Vagina (tissue), 2 donors: ENCODE results near the gene DNAH2.

ENCODE experiments used
- CTCF ChIP-seq, 3 experiments: fragments of 450-650 bp in 2 of 3; fragments of 200-600 bp in 1 of 3; sonication (generic) in 1 of 3; IDR thresholded peaks; one replicate each; pipeline ENCODE4 v1.5.1; 2017 to 2019; ENCODE audit warnings: antibody characterized with exemption in 3 of 3, mild to moderate bottlenecking in 2 of 3, moderate library complexity in 2 of 3
- POLR2A ChIP-seq, 2 donors: fragments of 450-650 bp; IDR thresholded peaks; one replicate each; pipeline ENCODE4 v1.6.1; 2017; ENCODE audit warnings: antibody characterized with exemption in 2 of 2, mild to moderate bottlenecking in 2 of 2, moderate library complexity in 2 of 2

GRCh38 chr17:7782240-7782639 lies 64.7 kb downstream of the DNAH2 start:
- TF ChIP-seq CTCF (IDR thresholded peaks at IDR 0.05) (no peak), POLR2A (IDR thresholded peaks at IDR 0.05) (no peak)
